ENCODE data around the gene THADA.

- TF ChIP-seq CTCF (IDR thresholded peaks at IDR 0.05; ENCODE audit: low read depth, low read length), result no peak
- no peak for TF ChIP-seq EZH2phosphoT487 (IDR thresholded peaks at IDR 0.05; ENCODE audit: low read depth)
Measured at GRCh38 chr2:43513796-43514195, 82.0 kb downstream of the THADA start.
